Measurements from ENCODE around the gene TBCD.

The TBCD gene

GRCh38 chr17:82812058-82812457, 60.2 kb downstream of the TBCD start:
- no peak overlapping the region for H3K9ac ChIP-seq (ENCODE audit: insufficient read length)
- no peaks in the 10 kb centered on the region for H3K9me3 ChIP-seq (ENCODE audit: low read depth, low read length)
- no peak overlapping the region for H3K27ac ChIP-seq
- TF ChIP-seq POLR2AphosphoS5 (IDR thresholded peaks at IDR 0.05; ENCODE audit: borderline replicate concordance, low read depth, low read length) (no peak), EZH2 (IDR thresholded peaks at IDR 0.05) (no peak), FOXP2 (optimal IDR thresholded peaks at IDR 0.05; ENCODE audit: control extremely low read depth, extremely low read length, insufficient read depth) (no peak)
- peaks cover 14% of the 10 kb centered on the region for H3K36me3 ChIP-seq (ENCODE audit: insufficient read depth, low read length)
- no peak overlapping the region for H3K4me3 ChIP-seq
- DNase-seq (ENCODE audit: low read depth, low spot score), result no peak

DNA sequence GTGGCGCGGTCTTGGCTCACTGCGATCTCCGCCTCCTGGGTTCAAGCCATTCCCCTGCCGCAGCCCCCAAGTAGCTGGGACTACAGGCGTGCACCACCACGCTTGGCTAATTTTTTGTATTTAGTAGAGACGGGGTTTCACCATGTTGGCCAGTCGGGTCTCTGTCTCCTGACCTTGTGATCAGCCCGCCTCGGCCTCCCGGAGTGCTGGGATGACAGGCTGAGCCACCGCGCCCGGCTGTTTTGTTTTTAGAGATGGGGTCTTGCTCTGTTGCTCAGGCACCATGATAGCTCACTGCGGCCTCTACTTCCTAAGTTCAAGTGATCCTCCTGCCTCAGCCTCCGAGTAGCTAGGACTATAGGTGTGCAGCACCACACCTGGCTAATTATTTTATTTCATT, 60.7 kb downstream of the TBCD start:
- Histone ChIP-seq H3K36me3 (ENCODE audit: insufficient read depth, low read length) (peaks cover 19% of the 10 kb centered on the region), H3K27ac (no peak overlapping the region), H3K9ac (ENCODE audit: insufficient read length) (no peak overlapping the region), H3K4me3 (no peak overlapping the region), H3K9me3 (ENCODE audit: low read depth, low read length) (no peaks in the 10 kb centered on the region)
- DNase-seq (ENCODE audit: low read depth, low spot score), result no peak
- no peak for TF ChIP-seq POLR2AphosphoS5 (IDR thresholded peaks at IDR 0.05; ENCODE audit: borderline replicate concordance, low read depth, low read length)
- no peak for TF ChIP-seq EZH2 (IDR thresholded peaks at IDR 0.05)
- TF ChIP-seq FOXP2 (optimal IDR thresholded peaks at IDR 0.05; ENCODE audit: control extremely low read depth, extremely low read length, insufficient read depth), result no peak

DNA sequence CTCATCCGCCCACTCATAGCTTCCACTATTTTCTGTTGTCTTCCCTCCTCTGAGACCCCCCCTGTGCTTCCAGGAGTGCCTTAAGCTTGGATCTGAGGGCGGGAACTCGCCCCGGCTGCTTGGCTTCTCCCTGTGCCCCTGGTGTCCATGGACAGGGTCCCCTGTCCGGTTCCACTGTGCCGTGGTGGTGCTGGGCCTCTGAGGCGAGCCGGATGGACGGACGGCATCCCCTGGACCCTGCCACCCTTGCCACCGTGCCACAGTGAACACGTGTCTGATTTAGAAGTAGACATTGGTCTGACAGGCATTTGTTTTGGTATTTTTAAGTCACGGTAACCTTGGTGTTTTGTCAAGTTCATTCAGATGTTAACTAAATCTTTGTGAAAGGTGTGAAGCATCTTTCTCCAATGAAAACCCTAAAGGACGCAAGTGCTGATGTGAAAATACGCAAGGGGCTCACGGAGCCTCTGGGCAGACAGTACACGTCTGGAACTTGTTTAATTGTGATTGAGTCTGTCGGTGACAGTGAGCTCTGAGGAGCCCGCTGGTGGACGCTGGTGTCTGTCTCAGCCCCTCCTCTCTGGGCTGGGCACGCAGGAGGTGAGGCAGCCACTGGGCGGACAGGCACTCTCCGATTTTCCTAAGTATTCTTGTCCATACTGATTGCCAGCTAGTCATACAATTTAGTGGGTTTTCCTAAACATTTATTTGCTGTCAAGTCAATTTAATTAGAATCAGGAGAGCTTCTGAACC, 61.6 kb downstream of the TBCD start:
- DNase-seq (ENCODE audit: low read depth, low spot score), result no peak
- Histone ChIP-seq H3K27ac (no peak overlapping the region), H3K9me3 (ENCODE audit: low read depth, low read length) (no peaks in the 10 kb centered on the region), H3K36me3 (ENCODE audit: insufficient read depth, low read length) (peaks cover 28% of the 10 kb centered on the region), H3K9ac (ENCODE audit: insufficient read length) (no peak overlapping the region), H3K4me3 (no peak overlapping the region)
- TF ChIP-seq POLR2AphosphoS5 (IDR thresholded peaks at IDR 0.05; ENCODE audit: borderline replicate concordance, low read depth, low read length) (no peak), EZH2 (IDR thresholded peaks at IDR 0.05) (no peak), FOXP2 (optimal IDR thresholded peaks at IDR 0.05; ENCODE audit: control extremely low read depth, extremely low read length, insufficient read depth) (no peak)

- H3K4me3 ChIP-seq, result no peak overlapping the region
- H3K27ac ChIP-seq, result no peak overlapping the region
- peaks cover 41% of the 10 kb centered on the region for H3K36me3 ChIP-seq (ENCODE audit: insufficient read depth, low read length)
Observed at GRCh38 chr17:82814834-82815233, 63.0 kb downstream of the TBCD start.

DNA sequence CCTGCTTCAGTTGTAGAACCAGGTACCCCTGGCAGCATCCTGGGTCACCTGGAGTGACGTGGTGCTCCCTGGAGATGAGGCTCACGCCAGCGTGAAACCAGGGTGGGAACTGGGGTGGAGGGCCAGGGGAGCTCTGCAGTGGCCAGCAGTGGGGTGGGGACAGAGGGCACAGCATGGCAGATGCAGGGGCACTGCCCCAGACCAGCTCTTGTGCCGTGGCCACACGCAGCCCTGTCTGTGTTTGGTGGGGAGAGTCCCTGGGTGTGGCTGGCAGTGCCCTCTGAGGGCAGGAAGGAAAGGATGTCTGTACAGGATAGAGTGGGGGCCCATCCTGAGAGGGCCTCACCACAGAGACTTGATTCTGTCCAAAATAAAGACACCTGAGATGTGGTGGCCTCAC, 63.5 kb downstream of the TBCD start:
- H3K9me3 ChIP-seq (ENCODE audit: low read depth, low read length), result peaks cover 10% of the 10 kb centered on the region; the same call in 1 of the 2 replicates
- H3K36me3 ChIP-seq (ENCODE audit: insufficient read depth, low read length), result peaks cover 46% of the 10 kb centered on the region
- no peak overlapping the region for H3K9ac ChIP-seq (ENCODE audit: insufficient read length)
- H3K4me3 ChIP-seq, result peak overlapping the region; percentile 59
- no peak for DNase-seq (ENCODE audit: low read depth, low spot score)
- no peak for TF ChIP-seq EZH2 (IDR thresholded peaks at IDR 0.05)
- TF ChIP-seq POLR2AphosphoS5 (IDR thresholded peaks at IDR 0.05; ENCODE audit: borderline replicate concordance, low read depth, low read length), result no peak
- TF ChIP-seq FOXP2 (optimal IDR thresholded peaks at IDR 0.05; ENCODE audit: control extremely low read depth, extremely low read length, insufficient read depth), result no peak
- peak overlapping the region; percentile 89 for H3K27ac ChIP-seq

More at GRCh38 chr17:82814834-82815233, 63.0 kb downstream of the TBCD start:
- no peak overlapping the region for H3K9ac ChIP-seq (ENCODE audit: insufficient read length)
- DNase-seq (ENCODE audit: low read depth, low spot score), result no peak
- TF ChIP-seq EZH2 (IDR thresholded peaks at IDR 0.05), result no peak
- no peak for TF ChIP-seq FOXP2 (optimal IDR thresholded peaks at IDR 0.05; ENCODE audit: control extremely low read depth, extremely low read length, insufficient read depth)
- no peak for TF ChIP-seq POLR2AphosphoS5 (IDR thresholded peaks at IDR 0.05; ENCODE audit: borderline replicate concordance, low read depth, low read length)
- H3K9me3 ChIP-seq (ENCODE audit: low read depth, low read length), result peaks cover 5% of the 10 kb centered on the region; the same call in 1 of the 2 replicates

- TF ChIP-seq FOXP2 (optimal IDR thresholded peaks at IDR 0.05; ENCODE audit: control extremely low read depth, extremely low read length, insufficient read depth) (no peak), POLR2AphosphoS5 (IDR thresholded peaks at IDR 0.05; ENCODE audit: borderline replicate concordance, low read depth, low read length) (peak; percentile 33; the same call in 1 of the 2 replicates), EZH2 (IDR thresholded peaks at IDR 0.05) (no peak)
- H3K27ac ChIP-seq, result peak overlapping the region; percentile 89
- H3K36me3 ChIP-seq (ENCODE audit: insufficient read depth, low read length), result peaks cover 51% of the 10 kb centered on the region
- no peak overlapping the region for H3K9ac ChIP-seq (ENCODE audit: insufficient read length)
- peaks cover 11% of the 10 kb centered on the region; the same call in 1 of the 2 replicates for H3K9me3 ChIP-seq (ENCODE audit: low read depth, low read length)
- H3K4me3 ChIP-seq, result peak overlapping the region; percentile 59
- peak; percentile 93 for DNase-seq (ENCODE audit: low read depth, low spot score)
Observed at GRCh38 chr17:82815790-82816305, 64.0 kb downstream of the TBCD start.

DNA sequence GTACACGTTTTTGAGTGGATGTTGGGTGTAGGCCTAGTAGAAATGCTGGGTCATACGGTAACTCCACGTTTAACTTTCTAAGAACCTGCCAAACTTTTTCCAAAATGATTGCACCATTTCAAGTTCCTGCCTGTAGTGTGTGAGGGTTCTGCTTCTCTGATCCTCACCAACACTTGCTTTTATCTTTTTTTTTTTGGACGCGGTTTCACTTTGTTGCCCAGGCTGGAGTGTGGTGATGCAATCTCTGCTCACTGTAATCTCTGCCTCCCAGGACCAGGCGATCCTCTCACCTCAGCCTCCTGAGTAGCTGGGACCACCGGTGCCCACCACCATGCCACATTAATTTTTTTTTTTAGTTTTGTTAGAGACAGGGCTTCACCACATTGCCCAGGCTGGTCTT, 64.5 kb downstream of the TBCD start:
- H3K4me3 ChIP-seq, result peak overlapping the region; percentile 59
- no peak for TF ChIP-seq POLR2AphosphoS5 (IDR thresholded peaks at IDR 0.05; ENCODE audit: borderline replicate concordance, low read depth, low read length)
- peaks cover 57% of the 10 kb centered on the region for H3K36me3 ChIP-seq (ENCODE audit: insufficient read depth, low read length)
- H3K27ac ChIP-seq, result peak overlapping the region; percentile 89
- peaks cover 11% of the 10 kb centered on the region; the same call in 1 of the 2 replicates for H3K9me3 ChIP-seq (ENCODE audit: low read depth, low read length)
- no peak overlapping the region for H3K9ac ChIP-seq (ENCODE audit: insufficient read length)
- no peak for DNase-seq (ENCODE audit: low read depth, low spot score)

- peaks cover 11% of the 10 kb centered on the region; the same call in 1 of the 2 replicates for H3K9me3 ChIP-seq (ENCODE audit: low read depth, low read length)
- TF ChIP-seq EZH2 (IDR thresholded peaks at IDR 0.05), result no peak
- TF ChIP-seq POLR2AphosphoS5 (IDR thresholded peaks at IDR 0.05; ENCODE audit: borderline replicate concordance, low read depth, low read length), result no peak
- TF ChIP-seq FOXP2 (optimal IDR thresholded peaks at IDR 0.05; ENCODE audit: control extremely low read depth, extremely low read length, insufficient read depth), result no peak
- no peak overlapping the region for H3K27ac ChIP-seq
- H3K36me3 ChIP-seq (ENCODE audit: insufficient read depth, low read length), result peaks cover 69% of the 10 kb centered on the region
- H3K4me3 ChIP-seq, result no peak overlapping the region
- no peak overlapping the region for H3K9ac ChIP-seq (ENCODE audit: insufficient read length)
- DNase-seq (ENCODE audit: low read depth, low spot score), result no peak
Observed at GRCh38 chr17:82817947-82818346, 66.1 kb downstream of the TBCD start.
